K562 (cell line): ENCODE results near the gene CCDC194. TPM values are rescaled to one million over a fixed set of nuclear protein-coding genes. Genes with fewer than 3 reads are reported as not detected.

Source experiments
- NFATC3 ChIP-seq: fragments of 450-650 bp; IDR thresholded peaks from 2 replicates; pipeline ENCODE4 v1.6.1; 2017; ENCODE audit warnings: mild to moderate bottlenecking
- ZBTB1 ChIP-seq: sonication (generic); formaldehyde crosslinking; IDR thresholded peaks from 2 replicates; pipeline ENCODE4 v1.8.1; 2023; ENCODE audit warnings: missing genetic modification reagents, low read depth, mild to moderate bottlenecking, borderline replicate concordance
- ZKSCAN3 ChIP-seq: fragments of 250-450 bp; sonication (Bioruptor Pico); IDR thresholded peaks from 2 replicates; pipeline ENCODE4 v1.4.0; 2020
- ZNF277 ChIP-seq: fragments of 250-450 bp; sonication (Bioruptor Pico); IDR thresholded peaks from 2 replicates; pipeline ENCODE4 v1.8.0; 2022; ENCODE audit warnings: inconsistent platforms, mild to moderate bottlenecking, moderate library complexity, borderline replicate concordance
- ZNF707 ChIP-seq: fragments of 250-450 bp; sonication (Bioruptor Pico); conservative IDR thresholded peaks from 2 replicates; pipeline ENCODE4 v1.8.0; 2022; ENCODE audit warnings: inconsistent platforms, mild to moderate bottlenecking, moderate library complexity
- polyA plus RNA-seq, 8 experiments: library from polyadenylated mRNA; depleted of rRNA in 4 of 8; stranded (reverse) in 5 of 8; unstranded in 3 of 8; fragments of >200 nt; fragmentation: Nextera tagmentation in 2 of 8; fragmentation: Illumina TruSeq in 1 of 8; extraction: Ambion mirVana in 2 of 8; extraction: Trizol in 1 of 8; gene quantifications; 2 replicates each; pipeline versions ENCODE4 v1.2.1 to v1.2.3, GENCODE V29; 2011 to 2014; ENCODE audit warnings: inconsistent platforms in 1 of 8, missing spikeins in 1 of 8
- total RNA-seq, 7 experiments: library from RNA; depleted of rRNA in 6 of 7; stranded (reverse); fragments of >200 nt in 6 of 7; fragmentation: Illumina TruSeq in 2 of 7; extraction: Trizol in 2 of 7; gene quantifications; 2 replicates each; pipeline versions ENCODE4 v1.2.1 to v1.2.3, GENCODE V29; 2011 to 2021; ENCODE audit warnings: low replicate concordance in 1 of 7
- TF ChIP-seq, protein P1 (sequence below), 2 experiments: fragments of 450-650 bp; IDR thresholded peaks; 2 replicates each; pipeline ENCODE4 v1.6.1; 2016
- TF ChIP-seq, protein P2 (sequence below), 2 experiments: fragments of 450-650 bp; conservative IDR thresholded peaks; 2 replicates each; pipeline ENCODE4 v1.6.1; 2017; ENCODE audit warnings: mild to moderate bottlenecking in 2 of 2, moderate library complexity in 2 of 2

Gene CCDC194
- total and polyA plus RNA-seq, 9 of the 15 experiments (the other 6 are each of a cell fraction or from before 2014, with no cell fraction given): 0.13 to 1.3 (median 0.39) TPM; not detected in 3

DNA sequence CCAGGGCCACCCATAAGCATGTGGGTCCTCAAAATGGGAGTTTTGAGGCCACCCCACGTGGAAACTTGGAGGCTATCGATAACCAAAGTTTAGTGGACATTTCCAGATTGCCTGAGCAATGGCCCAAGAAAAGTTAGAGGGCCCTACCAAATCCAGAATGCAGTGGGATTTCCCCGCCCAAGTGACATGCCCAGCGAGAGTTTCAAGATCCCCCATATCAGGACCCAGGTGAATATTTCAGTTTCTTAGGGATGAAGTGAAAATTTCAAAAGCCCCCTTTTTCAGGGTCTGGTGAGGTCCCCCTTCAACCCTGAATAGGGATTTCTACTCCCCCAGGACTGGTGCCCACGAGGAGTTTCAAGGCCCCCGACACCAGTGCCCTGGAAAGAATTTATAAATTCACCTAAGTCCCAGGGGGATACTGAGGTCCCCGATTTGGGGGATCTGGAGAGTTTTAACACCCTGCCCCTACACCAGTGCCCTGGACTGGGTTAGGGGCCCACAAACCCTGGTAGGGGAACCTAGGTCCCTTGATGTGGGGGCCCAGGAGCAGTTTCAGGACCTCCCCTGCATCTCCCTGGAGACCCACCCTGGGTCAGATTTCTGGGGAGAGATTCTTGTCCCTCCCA lies 10.7 kb upstream of the CCDC194 start (continued):
- TF ChIP-seq ZBTB1 (CRISPR knock-in tag) (peak; percentile 52; the same call in 1 of the 2 replicates), ZKSCAN3 (CRISPR knock-in tag) (no peak), NFATC3 (no peak), ZNF277 (no peak), ZNF707 (CRISPR knock-in tag) (no peak)
- TF ChIP-seq, protein P1, sequence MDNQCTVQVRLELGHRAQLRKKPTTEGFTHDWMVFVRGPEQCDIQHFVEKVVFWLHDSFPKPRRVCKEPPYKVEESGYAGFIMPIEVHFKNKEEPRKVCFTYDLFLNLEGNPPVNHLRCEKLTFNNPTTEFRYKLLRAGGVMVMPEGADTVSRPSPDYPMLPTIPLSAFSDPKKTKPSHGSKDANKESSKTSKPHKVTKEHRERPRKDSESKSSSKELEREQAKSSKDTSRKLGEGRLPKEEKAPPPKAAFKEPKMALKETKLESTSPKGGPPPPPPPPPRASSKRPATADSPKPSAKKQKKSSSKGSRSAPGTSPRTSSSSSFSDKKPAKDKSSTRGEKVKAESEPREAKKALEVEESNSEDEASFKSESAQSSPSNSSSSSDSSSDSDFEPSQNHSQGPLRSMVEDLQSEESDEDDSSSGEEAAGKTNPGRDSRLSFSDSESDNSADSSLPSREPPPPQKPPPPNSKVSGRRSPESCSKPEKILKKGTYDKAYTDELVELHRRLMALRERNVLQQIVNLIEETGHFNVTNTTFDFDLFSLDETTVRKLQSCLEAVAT (IDR thresholded peaks at IDR 0.05): peak in 1 of 2 experiments; percentile 82; a peak in 2 of 4 replicates
- TF ChIP-seq, protein P2, sequence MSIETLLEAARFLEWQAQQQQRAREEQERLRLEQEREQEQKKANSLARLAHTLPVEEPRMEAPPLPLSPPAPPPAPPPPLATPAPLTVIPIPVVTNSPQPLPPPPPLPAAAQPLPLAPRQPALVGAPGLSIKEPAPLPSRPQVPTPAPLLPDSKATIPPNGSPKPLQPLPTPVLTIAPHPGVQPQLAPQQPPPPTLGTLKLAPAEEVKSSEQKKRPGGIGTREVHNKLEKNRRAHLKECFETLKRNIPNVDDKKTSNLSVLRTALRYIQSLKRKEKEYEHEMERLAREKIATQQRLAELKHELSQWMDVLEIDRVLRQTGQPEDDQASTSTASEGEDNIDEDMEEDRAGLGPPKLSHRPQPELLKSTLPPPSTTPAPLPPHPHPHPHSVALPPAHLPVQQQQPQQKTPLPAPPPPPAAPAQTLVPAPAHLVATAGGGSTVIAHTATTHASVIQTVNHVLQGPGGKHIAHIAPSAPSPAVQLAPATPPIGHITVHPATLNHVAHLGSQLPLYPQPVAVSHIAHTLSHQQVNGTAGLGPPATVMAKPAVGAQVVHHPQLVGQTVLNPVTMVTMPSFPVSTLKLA (conservative IDR thresholded peaks at IDR 0.05): peak in 1 of 2 experiments; percentile 39; a peak in 2 of 4 replicates
